IPS-18a (cell line): ENCODE measurements around the gene PDZRN3.
"Not testable (repeated sequence)": the region's sequence is repeated elsewhere in the genome, so short reads cannot be mapped to it uniquely, and the experiment has no call there.

Experiments used
- H3K27ac ChIP-seq: one replicate; pipeline ENCODE4 v1.5.1; 2013; ENCODE audit warnings: low read length
- H3K27me3 ChIP-seq: one replicate; pipeline ENCODE4 v1.6.1; 2013; ENCODE audit warnings: mild to moderate bottlenecking, low read length; ENCODE audit not compliant: control insufficient read depth, insufficient read depth
- H3K36me3 ChIP-seq: one replicate; pipeline ENCODE4 v1.6.1; 2013; ENCODE audit warnings: low read depth, low read length; ENCODE audit not compliant: control insufficient read depth
- H3K4me1 ChIP-seq: one replicate; pipeline ENCODE4 v1.6.1; 2013; ENCODE audit warnings: low read depth, low read length; ENCODE audit not compliant: control insufficient read depth
- H3K4me3 ChIP-seq: one replicate; pipeline ENCODE4 v1.5.1; 2013; ENCODE audit warnings: low read length
- H3K9ac ChIP-seq: one replicate; pipeline ENCODE4 v1.6.1; 2013; ENCODE audit warnings: mild to moderate bottlenecking, low read length, moderate library complexity
- H3K9me3 ChIP-seq: one replicate; pipeline ENCODE4 v1.6.1; 2013; ENCODE audit warnings: low read depth, low read length; ENCODE audit not compliant: control insufficient read depth

PDZRN3 gene

GRCh38 chr3:73464126-73464525 lies 160.6 kb downstream of the PDZRN3 start:
- H3K4me1 ChIP-seq, H3K4me3 ChIP-seq, H3K27me3 ChIP-seq, H3K36me3 ChIP-seq, H3K9ac ChIP-seq, H3K9me3 ChIP-seq, H3K27ac ChIP-seq: not testable (repeated sequence)

- Histone ChIP-seq H3K27ac (no peak overlapping the region), H3K4me1 (no peaks in the 10 kb centered on the region), H3K36me3 (no peaks in the 10 kb centered on the region), H3K9me3 (no peaks in the 10 kb centered on the region), H3K9ac (no peak overlapping the region), H3K4me3 (no peak overlapping the region), H3K27me3 (no peaks in the 10 kb centered on the region)
Measured at GRCh38 chr3:73461547-73461946, 163.2 kb downstream of the PDZRN3 start.

DNA sequence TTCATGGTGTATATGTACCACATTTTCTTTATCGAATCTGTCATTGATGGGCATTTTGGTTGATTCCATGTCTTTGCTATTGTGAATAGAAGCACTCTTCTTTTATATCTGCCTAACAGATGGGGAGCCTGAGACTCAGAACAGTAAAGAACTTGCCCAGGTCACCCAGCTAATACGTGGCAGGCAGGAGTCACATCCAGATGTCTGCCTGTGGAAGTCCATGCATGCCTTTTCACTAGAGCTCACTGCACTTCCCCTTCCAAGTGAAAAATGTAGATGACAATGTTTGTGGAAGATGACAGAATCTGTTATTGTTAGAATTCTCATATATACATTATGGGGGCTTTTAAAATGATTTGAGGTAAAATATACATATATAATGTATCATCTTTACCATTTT lies 165.0 kb downstream of the PDZRN3 start:
- Histone ChIP-seq H3K9me3 (no peaks in the 10 kb centered on the region), H3K4me1 (no peaks in the 10 kb centered on the region), H3K4me3 (no peak overlapping the region), H3K36me3 (no peaks in the 10 kb centered on the region), H3K27me3 (no peaks in the 10 kb centered on the region), H3K27ac (no peak overlapping the region), H3K9ac (no peak overlapping the region)

GRCh38 chr3:73453666-73454065 lies 171.1 kb downstream of the PDZRN3 start:
- no peaks in the 10 kb centered on the region for H3K27me3 ChIP-seq
- no peak overlapping the region for H3K27ac ChIP-seq
- H3K4me1 ChIP-seq, result peaks cover 17% of the 10 kb centered on the region
- no peaks in the 10 kb centered on the region for H3K9me3 ChIP-seq
- H3K4me3 ChIP-seq, result no peak overlapping the region
- H3K36me3 ChIP-seq, result no peaks in the 10 kb centered on the region
- H3K9ac ChIP-seq, result no peak overlapping the region

GRCh38 chr3:73452729-73453128 lies 172.0 kb downstream of the PDZRN3 start:
- Histone ChIP-seq H3K27ac (no peak overlapping the region), H3K9ac (no peak overlapping the region), H3K4me3 (no peak overlapping the region), H3K4me1 (peaks cover 22% of the 10 kb centered on the region), H3K36me3 (no peaks in the 10 kb centered on the region), H3K27me3 (no peaks in the 10 kb centered on the region), H3K9me3 (no peaks in the 10 kb centered on the region)

DNA sequence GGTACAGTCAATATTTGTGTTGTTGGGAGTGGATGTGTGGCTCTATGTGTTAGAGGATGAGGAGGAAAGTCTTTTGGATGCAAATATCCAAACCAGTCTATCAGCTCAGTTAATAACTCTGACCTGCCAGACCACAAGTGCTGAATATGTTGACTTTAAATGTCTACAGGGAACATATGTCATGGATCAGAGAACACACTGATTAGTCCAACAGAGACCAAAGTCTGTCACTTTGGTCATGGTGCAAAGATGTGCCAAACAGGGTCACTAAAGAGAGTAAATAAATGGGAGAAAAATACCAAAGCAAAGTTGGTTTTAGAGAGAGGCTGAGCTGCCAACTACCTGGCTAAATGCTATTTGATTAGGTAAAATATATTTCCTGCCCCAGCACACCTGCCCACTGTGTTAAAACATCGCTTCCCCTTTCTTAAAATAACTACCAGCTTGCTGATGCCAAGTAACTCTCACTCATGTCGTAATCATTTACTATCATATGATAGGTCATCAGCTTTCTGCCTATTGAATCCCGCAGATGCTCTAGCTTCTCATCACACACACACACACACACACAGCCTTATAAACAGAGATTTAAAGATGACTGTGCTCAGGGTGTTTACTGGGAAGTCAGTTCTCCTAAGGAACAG lies 173.3 kb downstream of the PDZRN3 start:
- no peak overlapping the region for H3K9ac ChIP-seq
- H3K27ac ChIP-seq, result no peak overlapping the region
- no peaks in the 10 kb centered on the region for H3K36me3 ChIP-seq
- H3K4me3 ChIP-seq, result no peak overlapping the region
- H3K27me3 ChIP-seq, result no peaks in the 10 kb centered on the region
- H3K9me3 ChIP-seq, result no peaks in the 10 kb centered on the region
- peaks cover 22% of the 10 kb centered on the region for H3K4me1 ChIP-seq

- no peak overlapping the region for H3K27ac ChIP-seq
- H3K4me3 ChIP-seq, result no peak overlapping the region
- no peak overlapping the region for H3K9ac ChIP-seq
- H3K36me3 ChIP-seq, result no peaks in the 10 kb centered on the region
- H3K4me1 ChIP-seq, result peaks cover 22% of the 10 kb centered on the region
- no peaks in the 10 kb centered on the region for H3K27me3 ChIP-seq
- no peaks in the 10 kb centered on the region for H3K9me3 ChIP-seq
Measured at GRCh38 chr3:73449774-73450173, 175.0 kb downstream of the PDZRN3 start.

GRCh38 chr3:73448761-73449301 lies 175.9 kb downstream of the PDZRN3 start:
- H3K4me3 ChIP-seq, result no peak overlapping the region
- H3K9me3 ChIP-seq, result no peaks in the 10 kb centered on the region
- no peaks in the 10 kb centered on the region for H3K36me3 ChIP-seq
- no peak overlapping the region for H3K27ac ChIP-seq
- H3K4me1 ChIP-seq, result peaks cover 22% of the 10 kb centered on the region
- no peak overlapping the region for H3K9ac ChIP-seq
- no peaks in the 10 kb centered on the region for H3K27me3 ChIP-seq

DNA sequence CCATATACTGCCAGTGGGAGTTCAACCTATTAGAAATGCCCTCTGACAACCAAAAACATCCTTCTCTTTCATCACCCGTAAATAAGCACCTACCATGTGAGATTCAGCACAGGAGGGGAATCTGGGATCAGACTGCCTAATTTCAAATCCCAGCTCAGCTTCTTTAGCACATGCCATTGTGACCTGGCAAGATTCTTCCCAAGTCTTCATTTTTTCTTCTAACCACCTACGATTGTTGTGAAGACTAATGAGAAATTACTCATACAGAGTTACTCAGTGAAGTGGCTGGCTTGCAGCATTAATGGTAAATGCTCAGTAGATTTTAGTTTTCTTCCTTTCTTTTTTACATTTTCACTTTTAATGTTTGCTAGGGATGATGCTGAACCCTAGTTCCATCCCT lies 176.7 kb downstream of the PDZRN3 start:
- Histone ChIP-seq H3K9ac (no peak overlapping the region), H3K9me3 (no peaks in the 10 kb centered on the region), H3K27me3 (no peaks in the 10 kb centered on the region), H3K36me3 (no peaks in the 10 kb centered on the region), H3K27ac (no peak overlapping the region), H3K4me1 (peaks cover 22% of the 10 kb centered on the region), H3K4me3 (no peak overlapping the region)

GRCh38 chr3:73447111-73447510 lies 177.6 kb downstream of the PDZRN3 start:
- H3K4me1 ChIP-seq, result peaks cover 22% of the 10 kb centered on the region
- no peaks in the 10 kb centered on the region for H3K9me3 ChIP-seq
- no peaks in the 10 kb centered on the region for H3K27me3 ChIP-seq
- H3K9ac ChIP-seq, result no peak overlapping the region
- H3K27ac ChIP-seq, result no peak overlapping the region
- no peak overlapping the region for H3K4me3 ChIP-seq
- H3K36me3 ChIP-seq, result no peaks in the 10 kb centered on the region

DNA sequence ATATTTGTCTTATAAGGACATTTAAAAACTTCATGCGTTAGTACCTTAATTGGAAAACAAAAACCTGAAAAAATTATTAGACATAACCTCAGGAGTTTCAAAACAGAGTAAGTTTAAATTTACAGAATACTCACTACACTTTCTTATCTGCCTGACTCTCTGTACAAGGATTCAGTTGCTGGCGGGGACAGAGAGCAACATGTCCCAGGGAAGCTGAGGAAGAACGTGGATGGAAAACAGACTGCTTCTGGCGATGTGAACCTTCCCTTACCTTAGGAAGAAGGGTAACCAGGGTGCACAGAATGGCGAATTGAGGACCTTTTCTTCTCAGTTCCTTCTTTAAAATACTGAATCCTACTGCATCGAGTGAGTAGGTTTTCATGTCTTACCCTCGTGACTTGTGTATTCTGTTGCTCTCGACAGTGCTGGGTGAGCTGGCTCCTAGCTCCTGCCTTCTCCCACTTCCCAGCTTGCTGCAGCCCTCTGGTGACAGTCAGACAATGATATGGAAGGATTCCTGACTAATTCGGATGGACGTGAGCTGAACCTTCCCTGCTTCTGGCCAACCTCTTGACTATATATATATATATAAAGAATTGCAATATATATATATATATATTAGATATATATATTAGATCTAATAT lies 178.2 kb downstream of the PDZRN3 start:
- Histone ChIP-seq H3K4me1 (peaks cover 22% of the 10 kb centered on the region), H3K9me3 (no peaks in the 10 kb centered on the region), H3K4me3 (no peak overlapping the region), H3K27ac (no peak overlapping the region), H3K27me3 (no peaks in the 10 kb centered on the region), H3K36me3 (no peaks in the 10 kb centered on the region), H3K9ac (no peak overlapping the region)

DNA sequence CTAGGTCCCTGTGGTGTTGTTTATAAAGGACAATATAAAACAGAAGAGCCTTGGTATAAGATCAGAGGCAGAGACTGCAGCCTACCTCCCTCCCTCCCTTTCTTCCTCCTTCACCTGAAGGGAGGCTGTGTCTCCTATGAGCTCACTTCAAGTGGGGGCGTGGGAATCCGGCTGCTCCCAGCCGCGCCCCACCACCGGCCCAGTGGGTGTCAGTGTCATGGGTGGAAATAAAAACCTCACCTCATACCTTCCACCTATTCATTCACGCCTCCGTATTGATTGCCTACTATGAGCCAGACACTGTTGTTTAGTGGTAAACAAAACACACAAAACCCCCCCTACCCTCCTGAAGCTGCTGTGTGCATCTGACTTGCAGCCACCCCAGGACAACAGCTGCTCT lies 181.9 kb downstream of the PDZRN3 start:
- Histone ChIP-seq H3K27ac (no peak overlapping the region), H3K27me3 (no peaks in the 10 kb centered on the region), H3K9me3 (no peaks in the 10 kb centered on the region), H3K9ac (no peak overlapping the region), H3K4me3 (no peak overlapping the region), H3K4me1 (no peaks in the 10 kb centered on the region), H3K36me3 (no peaks in the 10 kb centered on the region)
